Endodermal cell (in vitro differentiated cells): Measurements from ENCODE around the gene KDM2A. TPM values are rescaled to one million over a fixed set of nuclear protein-coding genes. Genes with fewer than 3 reads are reported as not detected.
A peak's percentile ranks its signal among the peaks of the same experiment; 100 is the strongest.

ENCODE experiments used
- DNase-seq: peaks from one replicate; pipeline ENCODE4 v3.0.0-alpha.2; 2017
- H3K27ac ChIP-seq: 2 replicates; pipeline ENCODE4 v1.5.1; 2013; ENCODE audit warnings: mild to moderate bottlenecking, low read depth, low read length, moderate library complexity
- H3K27me3 ChIP-seq: 2 replicates; pipeline ENCODE4 v1.6.1; 2013; ENCODE audit warnings: mild to moderate bottlenecking, low read length, moderate library complexity; ENCODE audit not compliant: insufficient read depth, control insufficient read depth, poor library complexity, severe bottlenecking
- H3K36me3 ChIP-seq: 2 replicates; pipeline ENCODE4 v1.7.0; 2013; ENCODE audit warnings: mild to moderate bottlenecking, low read length, moderate library complexity; ENCODE audit not compliant: control insufficient read depth, insufficient read depth
- H3K4me1 ChIP-seq: one replicate; pipeline ENCODE4 v1.7.0; 2013; ENCODE audit warnings: low read length; ENCODE audit not compliant: control insufficient read depth, insufficient read depth
- H3K4me3 ChIP-seq: 2 replicates; pipeline ENCODE4 v1.5.1; 2013; ENCODE audit warnings: mild to moderate bottlenecking, low read length, moderate library complexity
- H3K9ac ChIP-seq: 2 replicates; pipeline ENCODE4 v1.6.1; 2013; ENCODE audit warnings: mild to moderate bottlenecking, low read length, moderate library complexity; ENCODE audit not compliant: poor library complexity, severe bottlenecking; ENCODE audit errors: extremely low read depth
- H3K9me3 ChIP-seq: 2 replicates; pipeline ENCODE4 v1.6.1; 2013; ENCODE audit warnings: mild to moderate bottlenecking, low read length, moderate library complexity; ENCODE audit not compliant: control insufficient read depth
- H3K27ac Mint-ChIP-seq: 2 replicates; pipeline ENCODE4 v1.8.0; 2020; ENCODE audit warnings: mixed read lengths
- H3K27me3 Mint-ChIP-seq: 2 replicates; pipeline ENCODE4 v1.8.0; 2021; ENCODE audit warnings: mild to moderate bottlenecking, mixed read lengths; ENCODE audit not compliant: insufficient read depth
- H3K36me3 Mint-ChIP-seq: 2 replicates; pipeline ENCODE4 v1.8.0; 2020; ENCODE audit warnings: low read depth, mixed read lengths
- H3K4me1 Mint-ChIP-seq: 2 replicates; pipeline ENCODE4 v1.8.0; 2020; ENCODE audit warnings: mixed read lengths
- H3K4me3 Mint-ChIP-seq: 2 replicates; pipeline ENCODE4 v1.8.0; 2020; ENCODE audit warnings: mild to moderate bottlenecking, moderate library complexity, mixed read lengths
- H3K9me3 Mint-ChIP-seq: 2 replicates; pipeline ENCODE4 v1.8.0; 2020; ENCODE audit warnings: mild to moderate bottlenecking, mixed read lengths
- CTCF ChIP-seq: fragments of 200-600 bp; sonication (generic); conservative IDR thresholded peaks from 2 replicates; pipeline ENCODE4 v1.5.0; 2021; ENCODE audit warnings: antibody characterized with exemption, mild to moderate bottlenecking
- WGBS, 2 experiments: methylation state at CpG; one replicate each; pipeline versions ENCODE4 v1.1.5 to v1.1.7; 2013; ENCODE audit warnings: missing lambda C conversion rate in 2 of 2, mixed read lengths in 1 of 2; ENCODE audit not compliant: insufficient coverage in 1 of 2, insufficient read length in 1 of 2; 5-methylcytosine and 5-hydroxymethylcytosine counted together
- total RNA-seq, 2 donors: library from RNA; stranded (reverse); fragmentation: NEBNext Ultra II Directional in 1 of 2; extraction: Animal tissue kit (Norgen Biotek cat#: 25700) in 1 of 2; gene quantifications; 2 replicates in 1 of 2; 3 replicates in 1 of 2; pipeline ENCODE4 v1.2.1, GENCODE V29; 2021

Gene KDM2A
- total RNA-seq, 2 donors from 2014 or later, result 59.4 to 75.4 TPM

GRCh38 chr11:67082071-67082791 lies 36.8 kb upstream of the KDM2A start:
- Histone ChIP-seq H3K36me3 (no peaks in the 10 kb centered on the region), H3K4me3 (no peak overlapping the region), H3K27ac (no peak overlapping the region), H3K9me3 (no peaks in the 10 kb centered on the region), H3K9ac (no peak overlapping the region), H3K27me3 (no peaks in the 10 kb centered on the region), H3K4me1 (no peaks in the 10 kb centered on the region)
- Mint-ChIP-seq H3K27me3 (peaks cover 2% of the 10 kb centered on the region), H3K27ac (no peak overlapping the region), H3K4me3 (peak overlapping the region; percentile 30), H3K9me3 (no peaks in the 10 kb centered on the region), H3K36me3 (no peaks in the 10 kb centered on the region), H3K4me1 (peaks cover 8% of the 10 kb centered on the region)
- TF ChIP-seq CTCF, result no peak
- DNase-seq, result peak; percentile 86
- WGBS, 2 experiments, result 56 to 57% methylated on average over 14 to 20 of the region's 20 CpGs

- Mint-ChIP-seq H3K27ac (no peak overlapping the region), H3K4me1 (peaks cover 8% of the 10 kb centered on the region), H3K9me3 (no peaks in the 10 kb centered on the region), H3K36me3 (no peaks in the 10 kb centered on the region), H3K27me3 (peaks cover 2% of the 10 kb centered on the region), H3K4me3 (no peak overlapping the region)
- no peaks in the 10 kb centered on the region for H3K9me3 ChIP-seq
- no peak overlapping the region for H3K27ac ChIP-seq
- no peaks in the 10 kb centered on the region for H3K4me1 ChIP-seq
- no peaks in the 10 kb centered on the region for H3K27me3 ChIP-seq
- no peaks in the 10 kb centered on the region for H3K36me3 ChIP-seq
- DNase-seq, result no peak
- WGBS, 2 experiments, result 89 to 96% methylated on average over 7 to 8 of the region's 8 CpGs
- no peak overlapping the region for H3K9ac ChIP-seq
- no peak for TF ChIP-seq CTCF
- no peak overlapping the region for H3K4me3 ChIP-seq
These were observed 35.2 kb upstream of the KDM2A start for GRCh38 chr11:67083786-67084366.

- Histone ChIP-seq H3K4me3 (no peak overlapping the region), H3K36me3 (no peaks in the 10 kb centered on the region), H3K4me1 (no peaks in the 10 kb centered on the region), H3K27me3 (no peaks in the 10 kb centered on the region), H3K27ac (no peak overlapping the region), H3K9ac (no peak overlapping the region), H3K9me3 (no peaks in the 10 kb centered on the region)
- Mint-ChIP-seq H3K9me3 (no peaks in the 10 kb centered on the region), H3K4me3 (no peak overlapping the region), H3K4me1 (peaks cover 8% of the 10 kb centered on the region), H3K36me3 (no peaks in the 10 kb centered on the region), H3K27ac (no peak overlapping the region), H3K27me3 (peaks cover 2% of the 10 kb centered on the region)
- DNase-seq, result no peak
- 93 to 100% methylated on average over 5 of the region's 5 CpGs for WGBS, 2 experiments
- TF ChIP-seq CTCF, result no peak
These were observed 33.4 kb upstream of the KDM2A start for GRCh38 chr11:67085617-67086016.
